Measurements from ENCODE around the gene OR1N2.

Gene OR1N2

GRCh38 chr9:122561446-122561845 is 8.5 kb downstream of the OR1N2 start:
- no peak for TF ChIP-seq EZH2phosphoT487 (IDR thresholded peaks at IDR 0.05; ENCODE audit: low read depth)
- TF ChIP-seq CTCF (IDR thresholded peaks at IDR 0.05; ENCODE audit: low read depth, low read length) = no peak
- Histone ChIP-seq H3K79me2 (ENCODE audit: low read length) (no peaks in the 10 kb centered on the region), H3K4me3 (ENCODE audit: low read length) (no peak overlapping the region), H3K9me3 (ENCODE audit: insufficient read depth, low read length) (no peaks in the 10 kb centered on the region), H4K20me1 (ENCODE audit: insufficient read depth, low read length) (no peaks in the 10 kb centered on the region), H3K27me3 (ENCODE audit: low read depth, low read length) (no peaks in the 10 kb centered on the region), H2AFZ (ENCODE audit: low read depth, low read length) (no peak overlapping the region), H3K36me3 (replicated peaks; ENCODE audit: low read depth, low read length) (no peaks in the 10 kb centered on the region), H3K4me1 (ENCODE audit: low read length) (no peaks in the 10 kb centered on the region), H3K27ac (ENCODE audit: low read length) (no peak overlapping the region), H3K9ac (ENCODE audit: low read length) (no peak overlapping the region), H3K4me2 (ENCODE audit: low read length) (no peak overlapping the region)

GRCh38 chr9:122562134-122562760 is 9.3 kb downstream of the OR1N2 start:
- H3K4me2 ChIP-seq (ENCODE audit: low read length) = no peak overlapping the region
- H4K20me1 ChIP-seq (ENCODE audit: insufficient read depth, low read length) = no peaks in the 10 kb centered on the region
- no peak overlapping the region for H3K9ac ChIP-seq (ENCODE audit: low read length)
- no peaks in the 10 kb centered on the region for H3K36me3 ChIP-seq (replicated peaks; ENCODE audit: low read depth, low read length)
- H3K79me2 ChIP-seq (ENCODE audit: low read length) = no peaks in the 10 kb centered on the region
- no peak overlapping the region for H3K4me3 ChIP-seq (ENCODE audit: low read length)
- no peaks in the 10 kb centered on the region for H3K9me3 ChIP-seq (ENCODE audit: insufficient read depth, low read length)
- no peak overlapping the region for H2AFZ ChIP-seq (ENCODE audit: low read depth, low read length)
- H3K4me1 ChIP-seq (ENCODE audit: low read length) = no peaks in the 10 kb centered on the region
- TF ChIP-seq EZH2phosphoT487 (IDR thresholded peaks at IDR 0.05; ENCODE audit: low read depth) (no peak), CTCF (IDR thresholded peaks at IDR 0.05; ENCODE audit: low read depth, low read length) (no peak)
- H3K27me3 ChIP-seq (ENCODE audit: low read depth, low read length) = no peaks in the 10 kb centered on the region; the same call in 1 of the 2 replicates
- H3K27ac ChIP-seq (ENCODE audit: low read length) = no peak overlapping the region

- Histone ChIP-seq H3K9ac (ENCODE audit: low read length) (no peak overlapping the region), H3K27me3 (ENCODE audit: low read depth, low read length) (peaks cover 7% of the 10 kb centered on the region)
- TF ChIP-seq EZH2phosphoT487 (IDR thresholded peaks at IDR 0.05; ENCODE audit: low read depth) = no peak
These were observed 15.0 kb downstream of the OR1N2 start for GRCh38 chr9:122567901-122568300.

GRCh38 chr9:122572456-122572855 is 19.5 kb downstream of the OR1N2 start:
- peaks cover 15% of the 10 kb centered on the region for H3K27me3 ChIP-seq (ENCODE audit: low read depth, low read length)
- H3K9ac ChIP-seq (ENCODE audit: low read length) = no peak overlapping the region
- H3K4me2 ChIP-seq (ENCODE audit: low read length) = no peak overlapping the region
- no peak overlapping the region for H3K4me3 ChIP-seq (ENCODE audit: low read length)
- H3K36me3 ChIP-seq (replicated peaks; ENCODE audit: low read depth, low read length) = no peaks in the 10 kb centered on the region
- H3K9me3 ChIP-seq (ENCODE audit: insufficient read depth, low read length) = no peaks in the 10 kb centered on the region
- H3K4me1 ChIP-seq (ENCODE audit: low read length) = no peaks in the 10 kb centered on the region
- no peak overlapping the region for H2AFZ ChIP-seq (ENCODE audit: low read depth, low read length)
- H3K79me2 ChIP-seq (ENCODE audit: low read length) = no peaks in the 10 kb centered on the region
- no peak for TF ChIP-seq EZH2phosphoT487 (IDR thresholded peaks at IDR 0.05; ENCODE audit: low read depth)
- TF ChIP-seq CTCF (IDR thresholded peaks at IDR 0.05; ENCODE audit: low read depth, low read length) = no peak
- H4K20me1 ChIP-seq (ENCODE audit: insufficient read depth, low read length) = no peaks in the 10 kb centered on the region
- H3K27ac ChIP-seq (ENCODE audit: low read length) = no peak overlapping the region

More at GRCh38 chr9:122567901-122568300, 15.0 kb downstream of the OR1N2 start:
- Histone ChIP-seq H3K36me3 (replicated peaks; ENCODE audit: low read depth, low read length) (no peaks in the 10 kb centered on the region), H4K20me1 (ENCODE audit: insufficient read depth, low read length) (no peaks in the 10 kb centered on the region), H3K9me3 (ENCODE audit: insufficient read depth, low read length) (no peaks in the 10 kb centered on the region), H3K27ac (ENCODE audit: low read length) (no peak overlapping the region), H3K4me2 (ENCODE audit: low read length) (no peak overlapping the region), H3K4me1 (ENCODE audit: low read length) (no peaks in the 10 kb centered on the region), H2AFZ (ENCODE audit: low read depth, low read length) (no peak overlapping the region), H3K79me2 (ENCODE audit: low read length) (no peaks in the 10 kb centered on the region), H3K4me3 (ENCODE audit: low read length) (no peak overlapping the region)

Measured in OCI-LY3 (cell line).